HEK293 (cell line): ENCODE measurements around the gene RANBP1.

ENCODE experiments used
- CTCF ChIP-seq: fragments of 450-650 bp; formaldehyde crosslinking; IDR thresholded peaks from 2 replicates; pipeline ENCODE4 v1.5.1; 2016; ENCODE audit warnings: missing biosample characterization, missing genetic modification characterization
- ELK4 ChIP-seq: IDR thresholded peaks from 2 replicates; pipeline ENCODE4 v1.6.1; 2011; ENCODE audit warnings: mild to moderate bottlenecking, low read depth, low read length, borderline replicate concordance
- PRDM6 ChIP-seq: fragments of 450-650 bp; formaldehyde crosslinking; IDR thresholded peaks from 2 replicates; pipeline ENCODE4 v1.5.1; 2017; ENCODE audit warnings: missing biosample characterization, missing genetic modification characterization
- REST ChIP-seq: fragments of 450-650 bp; formaldehyde crosslinking; IDR thresholded peaks from 2 replicates; pipeline ENCODE4 v1.5.1; 2016; ENCODE audit warnings: missing biosample characterization, missing genetic modification characterization
- ZBTB11 ChIP-seq: fragments of 450-650 bp; formaldehyde crosslinking; conservative IDR thresholded peaks from 2 replicates; pipeline ENCODE4 v1.5.1; 2016; ENCODE audit warnings: low read depth, missing biosample characterization, missing genetic modification characterization
- ZBTB20 ChIP-seq: fragments of 450-650 bp; formaldehyde crosslinking; IDR thresholded peaks from 2 replicates; pipeline ENCODE4 v1.5.1; 2016; ENCODE audit warnings: missing biosample characterization, missing genetic modification characterization
- ZNF155 ChIP-seq: fragments of 450-650 bp; formaldehyde crosslinking; IDR thresholded peaks from 2 replicates; pipeline ENCODE4 v1.5.1; 2016; ENCODE audit warnings: missing biosample characterization, missing genetic modification characterization
- ZNF398 ChIP-seq: fragments of 450-650 bp; formaldehyde crosslinking; IDR thresholded peaks from 2 replicates; pipeline ENCODE4 v1.5.1; 2017; ENCODE audit warnings: missing biosample characterization, missing genetic modification characterization
- ZNF501 ChIP-seq: fragments of 450-650 bp; formaldehyde crosslinking; IDR thresholded peaks from 2 replicates; pipeline ENCODE4 v1.5.1; 2016; ENCODE audit warnings: missing biosample characterization, missing genetic modification characterization
- ZNF510 ChIP-seq: fragments of 450-650 bp; formaldehyde crosslinking; IDR thresholded peaks from 2 replicates; pipeline ENCODE4 v1.5.1; 2018; ENCODE audit warnings: mild to moderate bottlenecking, missing genetic modification characterization, missing biosample characterization; ENCODE audit not compliant: insufficient replicate concordance
- ZNF518A ChIP-seq: fragments of 450-650 bp; formaldehyde crosslinking; conservative IDR thresholded peaks from 2 replicates; pipeline ENCODE4 v1.5.1; 2016; ENCODE audit warnings: low read depth, missing biosample characterization, missing genetic modification characterization
- ZNF639 ChIP-seq: fragments of 450-650 bp; formaldehyde crosslinking; IDR thresholded peaks from 2 replicates; pipeline ENCODE4 v1.5.1; 2016; ENCODE audit warnings: missing biosample characterization, missing genetic modification characterization
- ZNF670 ChIP-seq: fragments of 450-650 bp; formaldehyde crosslinking; IDR thresholded peaks from 2 replicates; pipeline ENCODE4 v1.5.1; 2016; ENCODE audit warnings: missing biosample characterization, missing genetic modification characterization, low read depth
- ZNF791 ChIP-seq: fragments of 450-650 bp; formaldehyde crosslinking; IDR thresholded peaks from 2 replicates; pipeline ENCODE4 v1.5.1; 2016; ENCODE audit warnings: missing biosample characterization, missing genetic modification characterization

- TF ChIP-seq ZNF398 (tag by site-specific recombination) (no peak), ZNF501 (no peak), ZNF518A (tag by site-specific recombination) (no peak), ZNF791 (tag by site-specific recombination) (no peak), REST (tag by site-specific recombination) (no peak), CTCF (no peak), ZNF155 (tag by site-specific recombination) (no peak), ZNF670 (tag by site-specific recombination) (no peak), PRDM6 (tag by site-specific recombination) (no peak), ZBTB11 (tag by site-specific recombination) (no peak), ZNF510 (tag by site-specific recombination) (no peak), ZNF639 (tag by site-specific recombination) (no peak), ZBTB20 (tag by site-specific recombination) (no peak), ELK4 (no peak)
Observed at GRCh38 chr22:20094197-20094807, 21.6 kb upstream of the RANBP1 start.
